ENCODE results near the gene SRPRA.

Gene SRPRA

GRCh38 chr11:126303623-126304456 lies 35.1 kb upstream of the SRPRA start, which contains the start of gene DCPS:
Gene DCPS (plus strand): TSS chr11:126304060. CDS start chr11:126304081, 21 bp downstream.
- 0 out of 2 replicates have a peak, but pooled peaks have one; percentile 33 for TF ChIP-seq ZBTB7A (IDR thresholded peaks at IDR 0.05; ENCODE audit: low read depth)
- TF ChIP-seq USF1 (IDR thresholded peaks at IDR 0.05), result no peak; the same call in 1 of the 2 replicates
- peak; percentile 18 for TF ChIP-seq TEAD4 (IDR thresholded peaks at IDR 0.05)
- peak; percentile 94 for TF ChIP-seq YY1 (IDR thresholded peaks at IDR 0.05; ENCODE audit: low read depth)
- no peak for TF ChIP-seq RAD21 (IDR thresholded peaks at IDR 0.05; ENCODE audit: low read depth)
- TF ChIP-seq TCF12 (IDR thresholded peaks at IDR 0.05; ENCODE audit: low read depth), result peak; percentile 55; the same call in 1 of the 2 replicates
- TF ChIP-seq EGR1 (IDR thresholded peaks at IDR 0.05), result peak; percentile 61; the same call in 1 of the 2 replicates
- no peak for TF ChIP-seq REST (IDR thresholded peaks at IDR 0.05; ENCODE audit: low read depth)
- TF ChIP-seq CREB1 (IDR thresholded peaks at IDR 0.05; ENCODE audit: low read depth), result no peak
- peak; percentile 89 for TF ChIP-seq MAX (IDR thresholded peaks at IDR 0.05)
- TF ChIP-seq CEBPB (IDR thresholded peaks at IDR 0.05), result no peak
- peak; percentile 95 for TF ChIP-seq TAF1 (IDR thresholded peaks at IDR 0.05; ENCODE audit: low read depth)
- TF ChIP-seq EP300 (IDR thresholded peaks at IDR 0.05; ENCODE audit: borderline replicate concordance), result no peak
- TF ChIP-seq FOXM1 (IDR thresholded peaks at IDR 0.05; ENCODE audit: borderline replicate concordance, low read depth), result peak; percentile 38; the same call in 1 of the 2 replicates
- TF ChIP-seq NFIC (IDR thresholded peaks at IDR 0.05), result 0 out of 2 replicates have a peak, but pooled peaks have one; percentile 49

GRCh38 chr11:126297004-126297403 lies 28.3 kb upstream of the SRPRA start:
- TF ChIP-seq USF1 (IDR thresholded peaks at IDR 0.05) (no peak), CEBPB (IDR thresholded peaks at IDR 0.05) (no peak), FOXM1 (IDR thresholded peaks at IDR 0.05; ENCODE audit: borderline replicate concordance, low read depth) (no peak), EP300 (IDR thresholded peaks at IDR 0.05; ENCODE audit: borderline replicate concordance) (no peak), TEAD4 (IDR thresholded peaks at IDR 0.05) (no peak), CREB1 (IDR thresholded peaks at IDR 0.05; ENCODE audit: low read depth) (no peak), EGR1 (IDR thresholded peaks at IDR 0.05) (no peak), TCF12 (IDR thresholded peaks at IDR 0.05; ENCODE audit: low read depth) (no peak), NFIC (IDR thresholded peaks at IDR 0.05) (no peak), TAF1 (IDR thresholded peaks at IDR 0.05; ENCODE audit: low read depth) (no peak), RAD21 (IDR thresholded peaks at IDR 0.05; ENCODE audit: low read depth) (no peak), ZBTB7A (IDR thresholded peaks at IDR 0.05; ENCODE audit: low read depth) (no peak), YY1 (IDR thresholded peaks at IDR 0.05; ENCODE audit: low read depth) (no peak)

GRCh38 chr11:126293726-126294125 lies 25.0 kb upstream of the SRPRA start:
- TF ChIP-seq FOXM1 (IDR thresholded peaks at IDR 0.05; ENCODE audit: borderline replicate concordance, low read depth), result no peak
- no peak for TF ChIP-seq MAX (IDR thresholded peaks at IDR 0.05)
- no peak for TF ChIP-seq TCF12 (IDR thresholded peaks at IDR 0.05; ENCODE audit: low read depth)
- TF ChIP-seq YY1 (IDR thresholded peaks at IDR 0.05; ENCODE audit: low read depth), result no peak
- no peak for TF ChIP-seq EP300 (IDR thresholded peaks at IDR 0.05; ENCODE audit: borderline replicate concordance)
- no peak for TF ChIP-seq NFIC (IDR thresholded peaks at IDR 0.05)

GRCh38 chr11:126290887-126291286 lies 22.2 kb upstream of the SRPRA start:
- no peak for TF ChIP-seq FOXM1 (IDR thresholded peaks at IDR 0.05; ENCODE audit: borderline replicate concordance, low read depth)
- TF ChIP-seq REST (IDR thresholded peaks at IDR 0.05; ENCODE audit: low read depth), result no peak
- TF ChIP-seq TAF1 (IDR thresholded peaks at IDR 0.05; ENCODE audit: low read depth), result no peak
- TF ChIP-seq TCF12 (IDR thresholded peaks at IDR 0.05; ENCODE audit: low read depth), result no peak
- TF ChIP-seq ZBTB7A (IDR thresholded peaks at IDR 0.05; ENCODE audit: low read depth), result no peak
- no peak for TF ChIP-seq CEBPB (IDR thresholded peaks at IDR 0.05)
- no peak for TF ChIP-seq USF1 (IDR thresholded peaks at IDR 0.05)

- TF ChIP-seq TCF12 (IDR thresholded peaks at IDR 0.05; ENCODE audit: low read depth) (no peak), NFIC (IDR thresholded peaks at IDR 0.05) (no peak), MAX (IDR thresholded peaks at IDR 0.05) (no peak), USF1 (IDR thresholded peaks at IDR 0.05) (no peak), RAD21 (IDR thresholded peaks at IDR 0.05; ENCODE audit: low read depth) (no peak), EGR1 (IDR thresholded peaks at IDR 0.05) (no peak), TEAD4 (IDR thresholded peaks at IDR 0.05) (no peak), TAF1 (IDR thresholded peaks at IDR 0.05; ENCODE audit: low read depth) (no peak), FOXM1 (IDR thresholded peaks at IDR 0.05; ENCODE audit: borderline replicate concordance, low read depth) (no peak)
These were observed 19.5 kb upstream of the SRPRA start for GRCh38 chr11:126288237-126288636.

Data from Ishikawa (cell line).